HUES6 (cell line): ENCODE measurements around the gene TAF11.
"Not testable (repeated sequence)": the region's sequence is repeated elsewhere in the genome, so short reads cannot be mapped to it uniquely, and the experiment has no call there.

Source experiments
- H3K27ac ChIP-seq: 2 replicates; pipeline ENCODE4 v1.7.0; 2013; ENCODE audit warnings: low read depth, mild to moderate bottlenecking, low read length, inconsistent platforms
- H3K27me3 ChIP-seq: 2 replicates; pipeline ENCODE4 v1.6.1; 2013; ENCODE audit warnings: low read length; ENCODE audit not compliant: control insufficient read depth, insufficient read depth
- H3K36me3 ChIP-seq: 2 replicates; pipeline ENCODE4 v1.6.1; 2013; ENCODE audit warnings: low read length; ENCODE audit not compliant: control insufficient read depth, insufficient read depth
- H3K4me1 ChIP-seq: 2 replicates; pipeline ENCODE4 v1.6.1; 2013; ENCODE audit warnings: low read length; ENCODE audit not compliant: control insufficient read depth, insufficient read depth
- H3K4me3 ChIP-seq: 2 replicates; pipeline ENCODE4 v1.5.1; 2013; ENCODE audit warnings: low read depth, low read length
- H3K9ac ChIP-seq: one replicate; pipeline ENCODE4 v1.6.1; 2013; ENCODE audit warnings: mild to moderate bottlenecking, low read length
- H3K9me3 ChIP-seq: 2 replicates; pipeline ENCODE4 v1.6.1; 2013; ENCODE audit warnings: low read depth, low read length; ENCODE audit not compliant: control insufficient read depth, insufficient read depth

The TAF11 gene

DNA sequence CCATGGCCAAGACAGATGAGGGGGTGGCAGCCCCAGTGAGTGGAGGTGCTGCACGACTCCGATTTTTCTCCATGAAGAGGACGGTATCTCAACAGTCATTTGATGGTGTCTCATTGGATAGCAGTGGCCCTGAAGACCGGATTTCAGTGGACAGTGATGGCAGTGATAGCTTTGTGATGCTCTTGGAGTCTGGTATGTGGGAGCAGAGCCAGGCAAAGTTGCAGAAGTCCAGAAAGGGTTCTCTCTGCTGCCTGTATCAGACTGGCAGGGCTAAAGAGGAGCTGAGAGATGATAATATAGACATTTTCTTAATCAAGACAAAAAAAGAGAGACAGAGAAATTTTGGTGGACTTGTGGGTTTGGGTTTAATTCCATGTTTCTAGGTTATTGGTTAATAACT lies 23.8 kb downstream of the TAF11 start:
- Histone ChIP-seq H3K4me3 (no peak overlapping the region), H3K9me3 (no peaks in the 10 kb centered on the region), H3K9ac (no peak overlapping the region), H3K27ac (no peak overlapping the region), H3K27me3 (no peaks in the 10 kb centered on the region), H3K36me3 (peaks cover 60% of the 10 kb centered on the region), H3K4me1 (no peaks in the 10 kb centered on the region)

DNA sequence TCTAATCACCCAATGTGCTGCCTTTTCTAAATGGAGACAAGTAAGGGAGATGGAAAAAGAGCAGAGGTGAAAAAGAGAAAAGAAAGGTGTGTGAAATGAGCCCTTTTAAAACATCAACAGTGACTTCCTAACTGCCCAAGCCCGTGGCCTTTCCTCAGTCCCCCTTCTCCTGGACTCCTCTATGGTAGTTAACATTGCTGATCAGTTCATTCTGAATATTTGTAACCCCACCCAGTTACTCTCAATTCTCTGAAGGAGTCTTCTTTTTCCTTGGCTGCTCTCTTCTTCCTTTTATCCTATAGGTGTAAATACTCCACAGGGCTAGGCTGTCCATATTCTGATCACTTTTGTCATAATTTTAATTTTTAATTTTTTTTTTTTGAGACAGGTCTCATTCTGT lies 27.1 kb downstream of the TAF11 start:
- Histone ChIP-seq H3K4me3 (no peak overlapping the region), H3K9me3 (no peaks in the 10 kb centered on the region), H3K4me1 (no peaks in the 10 kb centered on the region), H3K27ac (no peak overlapping the region), H3K9ac (no peak overlapping the region), H3K36me3 (peaks cover 77% of the 10 kb centered on the region), H3K27me3 (no peaks in the 10 kb centered on the region)

DNA sequence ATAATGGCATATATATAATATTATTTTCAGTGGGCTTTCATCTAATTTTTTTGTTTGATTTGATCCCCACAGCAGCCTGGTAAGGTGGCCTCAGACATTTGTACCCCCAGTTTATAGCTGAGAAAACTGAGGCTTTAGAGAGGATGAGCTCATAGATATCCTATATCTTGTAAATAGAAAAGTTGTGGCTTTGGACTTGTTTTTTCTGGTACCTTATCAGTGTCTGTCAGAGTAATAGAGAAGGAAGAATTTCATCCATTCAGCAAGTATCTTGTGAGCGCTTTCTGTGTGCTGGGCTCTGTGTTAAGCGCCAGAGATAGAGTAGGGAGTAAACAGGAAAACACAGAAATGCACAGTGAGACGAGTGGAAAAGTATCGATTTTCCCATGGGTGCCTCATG lies 27.9 kb downstream of the TAF11 start:
- no peak overlapping the region for H3K4me3 ChIP-seq
- H3K27ac ChIP-seq = no peak overlapping the region
- H3K4me1 ChIP-seq = no peaks in the 10 kb centered on the region
- no peaks in the 10 kb centered on the region for H3K9me3 ChIP-seq
- peaks cover 77% of the 10 kb centered on the region for H3K36me3 ChIP-seq
- H3K27me3 ChIP-seq = no peaks in the 10 kb centered on the region
- H3K9ac ChIP-seq = no peak overlapping the region

DNA sequence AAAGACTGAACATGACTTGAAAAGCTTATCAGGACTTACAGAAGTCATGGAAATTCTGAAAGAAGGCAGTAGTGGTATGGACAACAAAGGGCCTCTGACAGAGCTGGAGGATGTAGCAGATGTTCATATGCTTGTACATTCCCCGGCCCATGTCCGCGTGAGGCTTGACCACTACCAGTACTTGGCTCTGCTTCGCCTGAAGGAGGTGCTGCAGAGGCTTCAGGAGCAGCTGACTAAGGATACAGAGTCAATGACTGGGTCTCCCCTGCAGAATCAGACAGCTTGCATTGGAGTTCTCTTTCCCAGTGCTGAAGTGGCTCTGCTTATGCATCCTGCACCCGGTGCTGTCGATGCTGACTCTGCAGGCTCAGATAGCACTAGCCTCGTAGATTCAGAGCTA lies 29.2 kb downstream of the TAF11 start:
- Histone ChIP-seq H3K36me3 (peaks cover 70% of the 10 kb centered on the region), H3K27me3 (no peaks in the 10 kb centered on the region), H3K9ac (no peak overlapping the region), H3K4me1 (no peaks in the 10 kb centered on the region), H3K27ac (no peak overlapping the region), H3K4me3 (no peak overlapping the region), H3K9me3 (no peaks in the 10 kb centered on the region)

DNA sequence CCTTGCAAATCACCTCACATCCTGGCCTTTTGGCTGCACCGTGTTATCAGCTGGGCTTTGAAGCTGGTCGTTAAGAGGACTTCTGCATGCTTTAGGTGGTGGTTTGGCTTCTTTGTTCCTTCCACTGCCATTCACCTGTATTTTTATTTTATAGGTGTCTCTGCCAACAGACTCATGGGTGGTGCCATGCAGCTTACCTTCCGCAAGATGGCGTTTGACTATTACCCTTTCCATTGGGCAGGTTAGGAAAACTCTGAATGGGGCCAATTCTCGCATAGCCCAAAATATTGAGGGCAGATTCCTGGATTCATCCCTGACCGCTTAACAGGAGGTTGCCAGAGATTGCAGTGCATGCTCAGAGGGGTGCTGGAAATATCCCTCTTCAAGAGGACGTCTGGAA lies 32.4 kb downstream of the TAF11 start:
- Histone ChIP-seq H3K4me3 (no peak overlapping the region), H3K27me3 (no peaks in the 10 kb centered on the region), H3K36me3 (peaks cover 74% of the 10 kb centered on the region), H3K9me3 (no peaks in the 10 kb centered on the region), H3K4me1 (0 out of 2 replicates have a peak, but pooled peaks cover 7% of the 10 kb centered on the region), H3K27ac (no peak overlapping the region), H3K9ac (no peak overlapping the region)

DNA sequence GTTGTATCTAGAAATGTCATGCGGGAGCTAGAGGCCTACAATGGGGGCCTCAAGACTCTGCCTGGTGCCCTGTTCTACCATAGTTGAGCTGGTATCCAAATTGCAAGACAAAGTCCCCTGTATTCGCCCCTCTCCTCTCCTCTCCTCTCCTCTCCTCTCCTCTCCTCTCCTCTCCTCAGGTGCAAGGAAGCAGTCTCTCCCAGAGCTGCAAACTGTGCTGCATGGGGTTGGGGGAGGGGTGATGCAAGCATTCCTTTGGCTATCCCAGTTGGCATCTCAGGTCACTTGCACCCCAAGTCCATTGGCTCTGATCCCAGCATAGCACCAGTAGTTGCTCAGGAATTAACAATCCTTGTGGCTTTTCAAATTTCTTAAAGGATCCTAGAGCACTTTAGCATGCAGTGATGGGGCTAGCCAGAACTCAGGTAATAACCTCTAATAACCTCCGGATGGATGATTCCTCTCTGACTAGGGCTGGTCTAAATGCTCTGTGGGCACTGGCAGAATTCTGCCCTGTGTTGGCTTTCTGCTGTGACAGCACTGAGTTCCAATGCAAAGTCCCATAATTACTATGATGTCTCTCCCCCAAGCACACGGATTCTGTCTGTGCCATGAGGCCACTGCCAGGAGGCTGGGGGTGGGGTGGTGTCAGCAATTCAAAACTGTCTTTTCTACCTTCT lies 35.3 kb downstream of the TAF11 start:
- Histone ChIP-seq H3K36me3 (peaks cover 45% of the 10 kb centered on the region), H3K27me3 (no peaks in the 10 kb centered on the region), H3K9me3 (no peaks in the 10 kb centered on the region), H3K27ac (no peak overlapping the region), H3K4me1 (0 out of 2 replicates have a peak, but pooled peaks cover 7% of the 10 kb centered on the region), H3K9ac (no peak overlapping the region), H3K4me3 (no peak overlapping the region)

DNA sequence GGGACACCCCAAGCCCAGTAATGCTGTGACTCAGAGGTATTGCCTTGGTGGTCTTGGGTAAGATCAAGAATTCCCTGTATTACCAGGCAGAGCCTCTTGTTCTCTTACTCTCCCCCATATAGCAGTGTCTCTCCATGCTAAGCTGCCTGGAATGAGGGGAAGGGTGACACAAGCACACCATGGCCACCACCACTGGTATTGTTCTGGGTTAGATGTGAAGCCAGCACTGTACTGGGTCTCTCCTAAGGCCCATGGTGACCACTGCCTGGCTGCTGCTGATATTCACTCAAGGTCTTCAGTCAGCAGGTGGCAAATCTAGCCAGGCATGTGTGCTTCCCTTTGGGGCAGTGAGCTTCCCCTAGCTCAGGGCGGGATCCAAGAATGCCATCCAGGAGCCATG lies 36.5 kb downstream of the TAF11 start:
- Histone ChIP-seq H3K27me3 (no peaks in the 10 kb centered on the region), H3K4me3 (no peak overlapping the region), H3K27ac (no peak overlapping the region), H3K9me3 (no peaks in the 10 kb centered on the region), H3K4me1 (0 out of 2 replicates have a peak, but pooled peaks cover 7% of the 10 kb centered on the region), H3K36me3 (peaks cover 33% of the 10 kb centered on the region), H3K9ac (no peak overlapping the region)

DNA sequence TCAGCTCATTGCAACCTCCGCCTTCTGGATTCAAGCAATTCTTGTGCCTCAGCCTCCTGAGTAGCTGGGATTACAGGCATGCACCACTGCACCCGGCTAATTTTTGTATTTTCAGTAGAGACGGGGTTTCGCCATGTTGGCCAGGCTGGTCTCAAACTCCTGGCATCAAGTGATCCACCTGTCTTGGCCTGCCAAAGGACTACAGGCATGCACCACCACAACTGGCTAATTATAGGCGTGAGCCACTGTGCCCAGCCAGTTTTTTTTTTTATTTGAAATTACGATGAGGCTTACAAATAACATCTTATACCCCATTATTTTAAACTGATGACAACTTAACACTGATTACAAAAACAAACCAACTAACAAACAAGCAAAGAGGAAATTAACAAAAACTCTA lies 38.8 kb downstream of the TAF11 start:
- H3K27me3 ChIP-seq, H3K9ac ChIP-seq, H3K9me3 ChIP-seq, H3K4me1 ChIP-seq, H3K4me3 ChIP-seq, H3K27ac ChIP-seq: not testable (repeated sequence)
- H3K36me3 ChIP-seq = peaks cover 17% of the 10 kb centered on the region

DNA sequence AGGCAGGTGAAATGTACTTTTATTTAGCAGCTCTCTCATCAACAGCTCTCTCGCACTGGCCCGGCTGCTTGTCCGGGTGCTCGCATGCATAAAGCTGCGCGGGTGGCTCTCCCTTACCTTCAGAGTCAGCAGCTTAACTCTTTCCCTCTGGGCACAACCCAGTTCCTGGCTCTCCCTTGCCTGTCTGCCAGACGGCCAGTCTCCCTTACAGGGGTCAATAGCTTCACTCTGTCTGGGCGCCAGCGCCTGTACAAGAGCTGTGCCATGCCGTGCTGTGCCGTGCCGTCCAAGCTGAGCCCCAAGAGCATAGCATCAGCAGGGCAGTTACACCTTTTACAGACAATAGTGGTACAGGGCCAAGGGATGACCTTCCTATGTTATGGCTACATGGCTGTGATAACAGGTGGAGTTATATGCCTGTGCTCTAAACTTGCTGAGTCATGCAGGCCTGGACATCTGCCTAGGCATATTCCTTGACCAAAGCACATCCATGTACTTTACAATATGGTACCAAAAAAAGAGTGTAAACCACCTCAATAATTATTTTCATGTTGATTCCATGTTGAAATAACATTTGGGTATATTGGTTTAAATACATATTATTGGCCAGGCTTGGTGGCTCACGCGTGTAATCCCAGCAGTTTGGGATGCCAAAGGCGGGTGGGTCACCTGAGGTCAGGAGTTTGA lies 48.0 kb downstream of the TAF11 start:
- Histone ChIP-seq H3K36me3 (peaks cover 39% of the 10 kb centered on the region), H3K9me3 (no peaks in the 10 kb centered on the region), H3K4me1 (no peaks in the 10 kb centered on the region), H3K27ac (peak overlapping the region; percentile 4; the same call in 1 of the 2 replicates), H3K9ac (no peak overlapping the region), H3K27me3 (no peaks in the 10 kb centered on the region), H3K4me3 (no peak overlapping the region)

DNA sequence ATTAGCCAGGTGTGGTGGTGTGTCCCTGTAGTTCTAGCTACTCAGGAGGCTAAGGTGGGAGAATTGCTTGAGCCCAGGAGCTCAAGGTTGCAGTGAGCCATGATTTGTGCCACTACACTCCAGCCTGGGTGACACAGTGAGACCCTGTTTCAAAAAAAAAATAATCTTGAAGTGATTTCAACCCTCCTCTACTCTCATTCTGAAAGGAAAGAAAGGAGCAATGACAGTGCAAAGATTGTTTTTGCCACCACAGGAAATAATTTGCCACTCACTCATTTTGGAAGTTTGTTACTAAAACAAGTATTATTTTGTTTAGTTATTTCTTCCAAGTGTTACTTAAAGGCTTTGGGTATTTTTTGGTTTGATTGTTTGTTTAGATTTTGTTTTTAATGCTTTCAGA lies 50.3 kb downstream of the TAF11 start:
- H3K9ac ChIP-seq = no peak overlapping the region
- no peak overlapping the region for H3K4me3 ChIP-seq
- H3K36me3 ChIP-seq = peaks cover 44% of the 10 kb centered on the region
- no peak overlapping the region for H3K27ac ChIP-seq
- H3K9me3 ChIP-seq = no peaks in the 10 kb centered on the region
- no peaks in the 10 kb centered on the region for H3K4me1 ChIP-seq
- H3K27me3 ChIP-seq = no peaks in the 10 kb centered on the region

DNA sequence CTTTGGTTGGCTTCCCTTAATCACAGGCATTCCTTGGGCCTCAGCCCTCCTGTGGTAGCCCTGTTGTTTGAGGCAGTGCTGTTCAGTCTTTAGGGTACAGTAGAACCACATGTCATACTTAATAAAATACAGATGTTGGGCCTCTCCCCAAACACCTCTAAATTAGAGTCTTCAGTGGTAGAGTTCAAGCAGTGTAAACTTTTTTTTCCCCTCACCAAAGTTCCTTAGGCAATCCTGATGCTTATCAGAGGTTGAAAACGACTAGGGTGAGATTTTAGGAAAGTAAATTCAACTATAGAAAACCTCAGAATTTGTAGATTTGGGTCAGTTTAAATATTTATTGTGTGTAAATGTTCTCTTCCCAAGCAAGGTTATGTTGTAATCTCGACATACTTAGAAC lies 51.4 kb downstream of the TAF11 start:
- Histone ChIP-seq H3K9me3 (no peaks in the 10 kb centered on the region), H3K9ac (no peak overlapping the region), H3K36me3 (peaks cover 44% of the 10 kb centered on the region), H3K27me3 (no peaks in the 10 kb centered on the region), H3K4me1 (no peaks in the 10 kb centered on the region), H3K4me3 (no peak overlapping the region), H3K27ac (no peak overlapping the region)
